ENCODE measurements around the gene C2CD2L.

- TF ChIP-seq ISL1 (CRISPR knock-in tag; IDR thresholded peaks at IDR 0.05) (no peak), ZNF565 (CRISPR knock-in tag; conservative IDR thresholded peaks at IDR 0.05; ENCODE audit: low read depth) (no peak), ZFP3 (CRISPR knock-in tag; IDR thresholded peaks at IDR 0.05) (no peak), ESRRG (CRISPR knock-in tag; IDR thresholded peaks at IDR 0.05) (no peak), ZNF8 (CRISPR knock-in tag; IDR thresholded peaks at IDR 0.05) (no peak), CSRNP3 (CRISPR knock-in tag; IDR thresholded peaks at IDR 0.05) (no peak), CREB5 (CRISPR knock-in tag; IDR thresholded peaks at IDR 0.05; ENCODE audit: low read depth) (no peak), CSDC2 (CRISPR knock-in tag; IDR thresholded peaks at IDR 0.05) (no peak)
Observed at GRCh38 chr11:119077839-119078238, 29.3 kb upstream of the C2CD2L start.
